ENCODE data around the gene NUF2. TPM values are rescaled to one million over a fixed set of nuclear protein-coding genes. Genes with fewer than 3 reads are reported as not detected.

Gene NUF2
- total RNA-seq, 1 experiment from 2014 or later: 33.1 TPM

- Mint-ChIP-seq H3K4me1 (ENCODE audit: low read depth, unreplicated experiment) (peaks cover 7% of the 10 kb centered on the region), H3K4me3 (ENCODE audit: low read depth, unreplicated experiment) (no peak overlapping the region), H3K9me3 (ENCODE audit: low read depth, unreplicated experiment) (peaks cover 6% of the 10 kb centered on the region), H3K27ac (ENCODE audit: unreplicated experiment) (no peak overlapping the region), H3K36me3 (ENCODE audit: insufficient read depth, unreplicated experiment) (no peaks in the 10 kb centered on the region), H3K27me3 (ENCODE audit: unreplicated experiment) (peaks cover 1% of the 10 kb centered on the region)
- CTCF ChIA-PET: no interaction called here
- TF ChIP-seq, protein P1, sequence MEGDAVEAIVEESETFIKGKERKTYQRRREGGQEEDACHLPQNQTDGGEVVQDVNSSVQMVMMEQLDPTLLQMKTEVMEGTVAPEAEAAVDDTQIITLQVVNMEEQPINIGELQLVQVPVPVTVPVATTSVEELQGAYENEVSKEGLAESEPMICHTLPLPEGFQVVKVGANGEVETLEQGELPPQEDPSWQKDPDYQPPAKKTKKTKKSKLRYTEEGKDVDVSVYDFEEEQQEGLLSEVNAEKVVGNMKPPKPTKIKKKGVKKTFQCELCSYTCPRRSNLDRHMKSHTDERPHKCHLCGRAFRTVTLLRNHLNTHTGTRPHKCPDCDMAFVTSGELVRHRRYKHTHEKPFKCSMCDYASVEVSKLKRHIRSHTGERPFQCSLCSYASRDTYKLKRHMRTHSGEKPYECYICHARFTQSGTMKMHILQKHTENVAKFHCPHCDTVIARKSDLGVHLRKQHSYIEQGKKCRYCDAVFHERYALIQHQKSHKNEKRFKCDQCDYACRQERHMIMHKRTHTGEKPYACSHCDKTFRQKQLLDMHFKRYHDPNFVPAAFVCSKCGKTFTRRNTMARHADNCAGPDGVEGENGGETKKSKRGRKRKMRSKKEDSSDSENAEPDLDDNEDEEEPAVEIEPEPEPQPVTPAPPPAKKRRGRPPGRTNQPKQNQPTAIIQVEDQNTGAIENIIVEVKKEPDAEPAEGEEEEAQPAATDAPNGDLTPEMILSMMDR (IDR thresholded peaks at IDR 0.05; ENCODE audit: unreplicated experiment): no peak
- no TSS peak for BruUV-seq (replicated peaks)
- intact Hi-C loops (cut with micrococcal nuclease; ENCODE audit: unreplicated experiment): no loop called here
- no peak for DNase-seq
These were observed 75.9 kb downstream of the NUF2 start for GRCh38 chr1:163397451-163398200.

DNA sequence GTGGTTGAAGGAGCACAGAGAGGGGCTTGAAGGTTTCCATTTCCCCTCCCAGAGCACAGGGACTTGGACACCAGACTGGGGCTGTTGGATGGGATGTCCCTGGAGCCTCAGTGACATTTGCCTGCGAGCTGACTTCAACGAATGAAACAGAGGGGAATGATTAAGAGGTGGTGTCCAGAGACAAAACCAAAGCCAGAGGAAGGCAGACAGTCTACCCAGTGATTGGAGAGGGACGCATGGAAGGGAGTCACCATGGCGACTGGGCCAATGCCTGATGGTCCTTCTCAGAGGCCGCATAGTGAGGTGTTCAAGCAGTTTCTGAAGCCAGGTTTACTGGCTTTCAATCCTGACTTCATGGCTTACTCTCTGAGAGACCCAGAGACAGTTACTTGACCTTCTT is 77.2 kb downstream of the NUF2 start:
- H3K4me3 Mint-ChIP-seq (ENCODE audit: low read depth, unreplicated experiment): no peak overlapping the region
- H3K27ac Mint-ChIP-seq (ENCODE audit: unreplicated experiment): no peak overlapping the region
- no peaks in the 10 kb centered on the region for H3K36me3 Mint-ChIP-seq (ENCODE audit: insufficient read depth, unreplicated experiment)
- peaks cover 5% of the 10 kb centered on the region for H3K9me3 Mint-ChIP-seq (ENCODE audit: low read depth, unreplicated experiment)
- DNase-seq: no peak
- peaks cover 12% of the 10 kb centered on the region for H3K27me3 Mint-ChIP-seq (ENCODE audit: unreplicated experiment)
- peaks cover 7% of the 10 kb centered on the region for H3K4me1 Mint-ChIP-seq (ENCODE audit: low read depth, unreplicated experiment)
- BruUV-seq (replicated peaks): no TSS peak
- TF ChIP-seq, protein P1 (IDR thresholded peaks at IDR 0.05; ENCODE audit: unreplicated experiment): no peak
- CTCF ChIA-PET: no interaction called here
- intact Hi-C loops (cut with micrococcal nuclease; ENCODE audit: unreplicated experiment): no loop called here

GRCh38 chr1:163399976-163400601 is 78.3 kb downstream of the NUF2 start:
- CTCF ChIA-PET: no interaction called here

GRCh38 chr1:163401211-163401610 is 79.5 kb downstream of the NUF2 start:
- DNase-seq: no peak
- no peak overlapping the region for H3K4me3 Mint-ChIP-seq (ENCODE audit: low read depth, unreplicated experiment)
- BruUV-seq (replicated peaks): no TSS peak
- peaks cover 12% of the 10 kb centered on the region for H3K27me3 Mint-ChIP-seq (ENCODE audit: unreplicated experiment)
- TF ChIP-seq, protein P1 (IDR thresholded peaks at IDR 0.05; ENCODE audit: unreplicated experiment): no peak
- CTCF ChIA-PET: no interaction called here
- intact Hi-C loops (cut with micrococcal nuclease; ENCODE audit: unreplicated experiment): no loop called here
- peaks cover 7% of the 10 kb centered on the region for H3K4me1 Mint-ChIP-seq (ENCODE audit: low read depth, unreplicated experiment)
- H3K27ac Mint-ChIP-seq (ENCODE audit: unreplicated experiment): peak overlapping the region; percentile 4
- H3K36me3 Mint-ChIP-seq (ENCODE audit: insufficient read depth, unreplicated experiment): no peaks in the 10 kb centered on the region
- peaks cover 3% of the 10 kb centered on the region for H3K9me3 Mint-ChIP-seq (ENCODE audit: low read depth, unreplicated experiment)

More at GRCh38 chr1:163399976-163400601, 78.3 kb downstream of the NUF2 start:
- H3K27me3 Mint-ChIP-seq (ENCODE audit: unreplicated experiment): peaks cover 12% of the 10 kb centered on the region
- intact Hi-C loops (cut with micrococcal nuclease; ENCODE audit: unreplicated experiment): no loop called here
- BruUV-seq (replicated peaks): no TSS peak
- H3K36me3 Mint-ChIP-seq (ENCODE audit: insufficient read depth, unreplicated experiment): no peaks in the 10 kb centered on the region
- H3K27ac Mint-ChIP-seq (ENCODE audit: unreplicated experiment): no peak overlapping the region
- no peak overlapping the region for H3K4me3 Mint-ChIP-seq (ENCODE audit: low read depth, unreplicated experiment)
- TF ChIP-seq, protein P1 (IDR thresholded peaks at IDR 0.05; ENCODE audit: unreplicated experiment): no peak
- DNase-seq: no peak
- H3K9me3 Mint-ChIP-seq (ENCODE audit: low read depth, unreplicated experiment): peaks cover 3% of the 10 kb centered on the region
- peaks cover 7% of the 10 kb centered on the region for H3K4me1 Mint-ChIP-seq (ENCODE audit: low read depth, unreplicated experiment)

Other genes with a start within 250 kb of the NUF2 start
- gene RGS5, start 119.0 kb upstream of the NUF2 start, total RNA-seq (2022): 1.9 and 6.7 TPM in 2 replicates

Data from Calu3 (cell line).